Measurements from ENCODE around the gene ZNF831. TPM values are rescaled to one million over a fixed set of nuclear protein-coding genes. Genes with fewer than 3 reads are reported as not detected.

ZNF831 gene
- total RNA-seq, 1 donor from 2014 or later = not detected

DNA sequence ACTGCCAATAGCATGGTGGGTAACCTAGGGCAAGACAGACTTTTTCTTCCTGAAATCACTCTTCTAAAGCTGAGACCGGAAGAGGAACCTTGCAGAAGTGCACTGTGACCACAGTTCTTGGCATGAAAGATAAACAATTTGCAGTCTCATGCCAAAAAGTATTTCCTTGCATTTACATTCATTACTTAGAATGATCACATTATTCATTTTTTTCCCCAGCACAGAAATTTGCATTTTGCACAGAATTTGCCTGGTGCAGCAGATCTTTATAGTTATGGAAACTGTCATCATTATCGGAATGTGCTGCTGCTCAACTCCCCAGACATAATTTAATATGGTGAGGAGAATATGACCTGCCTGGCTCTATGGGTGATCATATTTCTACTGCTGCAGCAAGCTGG lies 94.6 kb downstream of the ZNF831 start:
- TF ChIP-seq, protein P1, sequence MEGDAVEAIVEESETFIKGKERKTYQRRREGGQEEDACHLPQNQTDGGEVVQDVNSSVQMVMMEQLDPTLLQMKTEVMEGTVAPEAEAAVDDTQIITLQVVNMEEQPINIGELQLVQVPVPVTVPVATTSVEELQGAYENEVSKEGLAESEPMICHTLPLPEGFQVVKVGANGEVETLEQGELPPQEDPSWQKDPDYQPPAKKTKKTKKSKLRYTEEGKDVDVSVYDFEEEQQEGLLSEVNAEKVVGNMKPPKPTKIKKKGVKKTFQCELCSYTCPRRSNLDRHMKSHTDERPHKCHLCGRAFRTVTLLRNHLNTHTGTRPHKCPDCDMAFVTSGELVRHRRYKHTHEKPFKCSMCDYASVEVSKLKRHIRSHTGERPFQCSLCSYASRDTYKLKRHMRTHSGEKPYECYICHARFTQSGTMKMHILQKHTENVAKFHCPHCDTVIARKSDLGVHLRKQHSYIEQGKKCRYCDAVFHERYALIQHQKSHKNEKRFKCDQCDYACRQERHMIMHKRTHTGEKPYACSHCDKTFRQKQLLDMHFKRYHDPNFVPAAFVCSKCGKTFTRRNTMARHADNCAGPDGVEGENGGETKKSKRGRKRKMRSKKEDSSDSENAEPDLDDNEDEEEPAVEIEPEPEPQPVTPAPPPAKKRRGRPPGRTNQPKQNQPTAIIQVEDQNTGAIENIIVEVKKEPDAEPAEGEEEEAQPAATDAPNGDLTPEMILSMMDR (IDR thresholded peaks at IDR 0.05) = no peak
- Mint-ChIP-seq H3K36me3 (ENCODE audit: unreplicated experiment) (no peaks in the 10 kb centered on the region), H3K4me1 (ENCODE audit: unreplicated experiment) (no peaks in the 10 kb centered on the region)

DNA sequence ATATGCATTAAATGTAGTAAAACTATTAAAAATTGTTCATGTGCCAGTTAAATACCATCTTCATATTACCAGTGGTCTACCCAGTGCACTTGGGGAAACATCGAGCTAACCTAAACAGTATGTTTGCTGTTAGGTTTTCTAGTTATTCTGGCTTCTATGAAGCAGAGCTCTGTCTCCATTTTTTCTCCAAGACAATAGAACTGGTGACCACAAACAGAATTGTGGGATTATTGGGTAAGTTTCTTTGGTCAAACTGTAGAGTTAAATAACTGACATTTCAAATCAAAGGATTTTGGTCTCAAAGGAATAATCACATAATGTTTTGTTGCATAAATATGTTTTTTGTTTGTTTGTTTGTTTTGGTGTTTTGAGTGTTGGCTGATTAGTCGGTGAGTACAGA lies 96.3 kb downstream of the ZNF831 start:
- Mint-ChIP-seq H3K36me3 (ENCODE audit: unreplicated experiment) (no peaks in the 10 kb centered on the region), H3K27ac (ENCODE audit: unreplicated experiment) (no peak overlapping the region), H3K4me1 (ENCODE audit: unreplicated experiment) (no peaks in the 10 kb centered on the region), H3K27me3 (ENCODE audit: unreplicated experiment) (peaks cover 15% of the 10 kb centered on the region), H3K4me3 (ENCODE audit: unreplicated experiment) (no peak overlapping the region), H3K9me3 (ENCODE audit: unreplicated experiment) (no peaks in the 10 kb centered on the region)
- no peak for DNase-seq (ENCODE audit: extremely low spot score, unreplicated experiment)
- TF ChIP-seq, protein P1 (IDR thresholded peaks at IDR 0.05) = no peak

More for the DNA sequence above, 94.6 kb downstream of the ZNF831 start:
- H3K27ac Mint-ChIP-seq (ENCODE audit: unreplicated experiment) = no peak overlapping the region
- H3K4me3 Mint-ChIP-seq (ENCODE audit: unreplicated experiment) = no peak overlapping the region
- peaks cover 8% of the 10 kb centered on the region for H3K27me3 Mint-ChIP-seq (ENCODE audit: unreplicated experiment)
- no peaks in the 10 kb centered on the region for H3K9me3 Mint-ChIP-seq (ENCODE audit: unreplicated experiment)
- DNase-seq (ENCODE audit: extremely low spot score, unreplicated experiment) = no peak

DNA sequence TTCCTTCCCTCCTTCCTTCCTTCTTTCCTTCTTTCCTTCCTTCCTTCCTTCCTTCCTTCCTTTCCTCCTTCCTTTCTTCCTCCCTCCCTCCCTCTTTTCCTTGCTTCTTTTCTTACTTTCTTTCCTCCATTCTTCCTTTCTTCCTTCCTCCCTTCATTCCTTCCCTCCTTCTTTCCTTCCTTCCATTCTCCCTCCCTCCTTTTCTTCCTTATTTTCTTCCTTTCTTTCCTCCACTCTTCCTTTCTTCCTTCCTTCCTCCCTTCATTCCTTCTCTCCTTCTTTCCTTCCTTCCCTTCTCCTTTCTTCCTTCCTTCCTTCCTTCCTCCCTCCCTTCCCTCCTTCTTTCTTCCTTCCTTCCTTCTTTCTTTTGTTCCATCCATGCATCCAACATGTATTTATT lies 101.7 kb downstream of the ZNF831 start:
- no peak overlapping the region for H3K4me3 Mint-ChIP-seq (ENCODE audit: unreplicated experiment)
- no peaks in the 10 kb centered on the region for H3K9me3 Mint-ChIP-seq (ENCODE audit: unreplicated experiment)
- peaks cover 35% of the 10 kb centered on the region for H3K27me3 Mint-ChIP-seq (ENCODE audit: unreplicated experiment)
- TF ChIP-seq, protein P1 (IDR thresholded peaks at IDR 0.05) = no peak
- no peaks in the 10 kb centered on the region for H3K4me1 Mint-ChIP-seq (ENCODE audit: unreplicated experiment)
- no peak overlapping the region for H3K27ac Mint-ChIP-seq (ENCODE audit: unreplicated experiment)
- no peaks in the 10 kb centered on the region for H3K36me3 Mint-ChIP-seq (ENCODE audit: unreplicated experiment)
- no peak for DNase-seq (ENCODE audit: extremely low spot score, unreplicated experiment)

DNA sequence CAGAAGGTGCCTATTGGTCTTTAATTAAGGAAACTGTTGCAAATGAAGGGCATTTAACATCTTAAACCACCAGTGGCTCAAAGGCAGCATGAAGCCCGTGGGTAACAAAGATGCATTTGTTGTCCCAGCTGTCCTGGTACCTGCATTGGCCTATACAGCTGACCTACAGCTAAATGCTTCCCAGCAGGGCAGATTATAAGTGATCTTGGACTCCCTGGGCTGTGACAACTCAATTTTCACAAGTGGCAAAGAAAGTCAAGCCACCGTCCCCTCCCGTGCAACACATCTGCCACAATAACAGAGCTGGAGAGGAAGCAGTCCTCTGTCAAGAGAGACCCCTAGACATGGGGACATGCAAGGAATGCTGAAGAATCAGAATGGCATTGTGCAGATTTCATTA lies 105.2 kb downstream of the ZNF831 start:
- Mint-ChIP-seq H3K27ac (ENCODE audit: unreplicated experiment) (no peak overlapping the region), H3K27me3 (ENCODE audit: unreplicated experiment) (peaks cover 35% of the 10 kb centered on the region), H3K9me3 (ENCODE audit: unreplicated experiment) (no peaks in the 10 kb centered on the region), H3K4me3 (ENCODE audit: unreplicated experiment) (no peak overlapping the region), H3K36me3 (ENCODE audit: unreplicated experiment) (no peaks in the 10 kb centered on the region), H3K4me1 (ENCODE audit: unreplicated experiment) (no peaks in the 10 kb centered on the region)
- no peak for DNase-seq (ENCODE audit: extremely low spot score, unreplicated experiment)
- TF ChIP-seq, protein P1 (IDR thresholded peaks at IDR 0.05) = no peak

DNA sequence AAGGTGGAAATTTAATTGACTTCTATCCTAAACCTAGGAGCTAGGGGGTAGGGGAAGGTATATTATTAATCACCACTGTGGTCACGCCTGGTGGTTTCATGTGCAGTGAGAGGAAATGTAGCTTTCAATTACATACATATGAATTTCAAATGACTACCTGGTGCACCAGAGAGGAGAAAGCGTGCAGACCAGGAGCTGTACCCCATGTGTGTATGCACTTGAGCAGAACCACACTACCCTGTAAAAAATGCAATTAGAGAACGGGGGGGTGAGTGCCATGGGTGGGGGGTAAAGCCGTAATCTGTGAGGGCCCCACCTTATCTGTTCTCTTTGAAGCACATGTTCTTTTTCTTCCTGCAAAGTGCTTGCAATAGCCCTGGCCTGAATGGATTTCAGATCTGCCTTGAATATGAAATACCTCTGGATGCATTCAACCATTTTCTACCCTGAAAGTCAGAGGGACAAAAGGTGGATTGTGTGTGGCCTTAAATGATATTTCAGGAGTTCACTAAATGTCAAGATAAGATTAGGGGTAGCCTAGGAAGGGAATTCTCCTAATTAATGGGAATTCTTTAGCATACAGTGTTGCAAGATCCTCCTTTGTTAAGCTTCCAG lies 105.9 kb downstream of the ZNF831 start:
- Mint-ChIP-seq H3K9me3 (ENCODE audit: unreplicated experiment) (no peaks in the 10 kb centered on the region), H3K36me3 (ENCODE audit: unreplicated experiment) (no peaks in the 10 kb centered on the region), H3K27ac (ENCODE audit: unreplicated experiment) (no peak overlapping the region), H3K4me1 (ENCODE audit: unreplicated experiment) (no peaks in the 10 kb centered on the region), H3K27me3 (ENCODE audit: unreplicated experiment) (peaks cover 31% of the 10 kb centered on the region), H3K4me3 (ENCODE audit: unreplicated experiment) (no peak overlapping the region)
- TF ChIP-seq, protein P1 (IDR thresholded peaks at IDR 0.05) = no peak
- DNase-seq (ENCODE audit: extremely low spot score, unreplicated experiment) = no peak

Measured in osteocyte (in vitro differentiated cells).